Activated CD4-positive, alpha-beta T cell treated with anti-CD3 and anti-CD28 coated beads for 36 hours (primary cell): Measurements from ENCODE around the gene WDR3. TPM values are rescaled to one million over a fixed set of nuclear protein-coding genes. Genes with fewer than 3 reads are reported as not detected.

ENCODE experiments used
- ATAC-seq: fragments of 200-7000 bp; cut with Tn5 transposase; one replicate; pipeline ENCODE4 v1.10.0; 2021; ENCODE audit warnings: mild to moderate bottlenecking, moderate library complexity
- CTCF ChIA-PET: fragments of 350-600 bp; sonication (Branson Sonifier 250); formaldehyde crosslinking; loops from one replicate; lab custom pipeline; 2021; ENCODE audit warnings: antibody characterized with exemption; lab: Charles Lee
- POLR2A ChIA-PET: fragments of 350-600 bp; sonication (Branson Sonifier 250); formaldehyde crosslinking; loops from one replicate; lab custom pipeline; 2021; ENCODE audit warnings: antibody characterized with exemption, inconsistent platforms; lab: Charles Lee
- DNase-seq: peaks from one replicate; pipeline ENCODE4 v3.0.0-alpha.2; 2020
- H3K27ac Mint-ChIP-seq: one replicate; pipeline ENCODE4 v1.8.0; 2021; ENCODE audit warnings: mixed read lengths
- H3K27me3 Mint-ChIP-seq: one replicate; pipeline ENCODE4 v1.8.0; 2021; ENCODE audit warnings: mixed read lengths
- H3K36me3 Mint-ChIP-seq: one replicate; pipeline ENCODE4 v1.8.0; 2021; ENCODE audit warnings: low read depth, mixed read lengths
- H3K4me1 Mint-ChIP-seq: one replicate; pipeline ENCODE4 v1.8.0; 2021; ENCODE audit warnings: mixed read lengths
- H3K4me3 Mint-ChIP-seq: one replicate; pipeline ENCODE4 v1.8.0; 2021; ENCODE audit warnings: mild to moderate bottlenecking, moderate library complexity, mixed read lengths
- H3K9me3 Mint-ChIP-seq: one replicate; pipeline ENCODE4 v1.8.0; 2021; ENCODE audit warnings: low read depth, mixed read lengths
- intact Hi-C, 2 experiments: fragments of 100-400 bp; cut with DNase I in 1 of 2; cut with micrococcal nuclease in 1 of 2; formaldehyde crosslinking; loops; one replicate each; pipeline versions ENCODE4 v1.14.2 to v1.15.1; 2022 to 2024; cut with DNase I, micrococcal nuclease
- total RNA-seq, 2 experiments: library from RNA; stranded (reverse); gene quantifications; one replicate each; pipeline ENCODE4 v1.2.3, GENCODE V29; 2021

WDR3 gene
- total RNA-seq, 2 experiments from 2014 or later = 45.0 to 63.7 TPM

DNA sequence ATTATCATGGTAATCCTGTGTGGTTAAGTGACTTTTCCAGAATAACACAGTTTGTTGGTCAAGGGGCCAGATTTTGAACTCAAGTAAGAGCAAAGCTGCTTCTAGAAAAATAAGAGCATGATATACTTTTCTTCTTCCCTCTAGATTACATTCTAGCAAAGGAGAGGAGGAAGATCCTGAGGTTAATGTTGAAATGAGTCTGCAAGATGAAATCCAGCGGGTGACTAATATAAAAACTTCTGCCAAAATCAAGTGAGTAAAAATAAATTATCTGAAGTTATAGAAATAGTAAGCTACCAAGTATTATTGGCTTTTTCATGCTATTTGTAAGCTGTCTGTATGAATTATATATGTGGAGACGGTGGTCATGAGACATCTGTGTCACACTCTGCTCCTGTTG, 12.8 kb downstream of the WDR3 start:
- peaks cover 70% of the 10 kb centered on the region for H3K36me3 Mint-ChIP-seq
- POLR2A ChIA-PET = no interaction called here

DNA sequence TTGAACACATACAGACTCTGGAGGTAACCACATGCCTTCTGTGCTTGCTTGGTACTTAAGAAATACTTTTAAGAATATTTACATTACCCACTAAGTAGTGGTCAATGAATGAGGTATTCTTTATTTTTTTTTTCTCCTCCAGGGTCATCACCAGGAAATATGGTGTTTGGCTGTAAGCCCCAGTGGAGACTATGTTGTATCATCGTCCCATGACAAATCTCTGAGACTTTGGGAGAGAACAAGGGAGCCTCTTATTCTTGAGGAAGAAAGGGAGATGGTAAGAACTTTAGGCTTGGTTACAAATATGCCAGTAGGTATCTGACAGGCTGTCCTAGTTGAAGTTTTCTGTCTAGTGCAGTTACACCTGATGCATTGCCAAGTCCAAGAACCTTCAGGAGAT, 22.8 kb downstream of the WDR3 start:
- no peak overlapping the region for H3K4me3 Mint-ChIP-seq
- H3K9me3 Mint-ChIP-seq = no peaks in the 10 kb centered on the region
- H3K36me3 Mint-ChIP-seq = peaks cover 65% of the 10 kb centered on the region
- ATAC-seq = no peak
- intact Hi-C loops = no loop called here
- H3K4me1 Mint-ChIP-seq = no peaks in the 10 kb centered on the region
- no peak overlapping the region for H3K27ac Mint-ChIP-seq
- DNase-seq = no peak
- no peaks in the 10 kb centered on the region for H3K27me3 Mint-ChIP-seq
- ChIA-PET POLR2A (no interaction called here), CTCF (interaction anchor here (1.1 kb wide), 1 partner anchor 58 kb away, joined by 3 read pairs; no protein-coding TSS in a partner anchor)

More for the DNA sequence above, 12.8 kb downstream of the WDR3 start:
- no peak overlapping the region for H3K27ac Mint-ChIP-seq
- CTCF ChIA-PET = no interaction called here
- no peaks in the 10 kb centered on the region for H3K27me3 Mint-ChIP-seq
- H3K4me1 Mint-ChIP-seq = no peaks in the 10 kb centered on the region
- DNase-seq = no peak
- H3K9me3 Mint-ChIP-seq = no peaks in the 10 kb centered on the region
- ATAC-seq = no peak
- no peak overlapping the region for H3K4me3 Mint-ChIP-seq
- intact Hi-C loops = no loop called here

DNA sequence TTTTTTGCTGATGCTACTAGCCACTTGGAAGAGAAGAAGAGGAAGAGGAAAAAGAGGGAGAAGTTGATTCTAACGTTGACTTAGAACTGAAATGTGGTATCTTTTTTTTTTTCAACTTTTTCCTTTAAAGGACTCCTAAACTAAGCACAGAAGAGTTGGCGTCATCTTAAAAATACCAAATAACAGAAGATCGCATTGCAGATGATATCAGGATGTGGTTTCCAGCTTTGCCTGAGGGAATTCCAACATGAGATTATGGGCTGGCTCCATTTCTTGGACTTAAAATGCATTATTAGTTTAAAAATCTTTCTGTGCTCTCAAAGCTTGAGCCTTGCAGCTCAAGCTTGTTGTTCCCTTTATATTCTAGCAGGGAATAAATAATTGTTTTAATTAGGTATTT, 29.8 kb downstream of the WDR3 start:
- no peaks in the 10 kb centered on the region for H3K9me3 Mint-ChIP-seq
- peaks cover 57% of the 10 kb centered on the region for H3K36me3 Mint-ChIP-seq
- intact Hi-C loops = no loop called here
- ChIA-PET POLR2A (no interaction called here), CTCF (no interaction called here)
- ATAC-seq = no peak
- H3K27ac Mint-ChIP-seq = no peak overlapping the region
- peaks cover 6% of the 10 kb centered on the region for H3K4me1 Mint-ChIP-seq
- no peaks in the 10 kb centered on the region for H3K27me3 Mint-ChIP-seq
- DNase-seq = no peak
- H3K4me3 Mint-ChIP-seq = no peak overlapping the region

DNA sequence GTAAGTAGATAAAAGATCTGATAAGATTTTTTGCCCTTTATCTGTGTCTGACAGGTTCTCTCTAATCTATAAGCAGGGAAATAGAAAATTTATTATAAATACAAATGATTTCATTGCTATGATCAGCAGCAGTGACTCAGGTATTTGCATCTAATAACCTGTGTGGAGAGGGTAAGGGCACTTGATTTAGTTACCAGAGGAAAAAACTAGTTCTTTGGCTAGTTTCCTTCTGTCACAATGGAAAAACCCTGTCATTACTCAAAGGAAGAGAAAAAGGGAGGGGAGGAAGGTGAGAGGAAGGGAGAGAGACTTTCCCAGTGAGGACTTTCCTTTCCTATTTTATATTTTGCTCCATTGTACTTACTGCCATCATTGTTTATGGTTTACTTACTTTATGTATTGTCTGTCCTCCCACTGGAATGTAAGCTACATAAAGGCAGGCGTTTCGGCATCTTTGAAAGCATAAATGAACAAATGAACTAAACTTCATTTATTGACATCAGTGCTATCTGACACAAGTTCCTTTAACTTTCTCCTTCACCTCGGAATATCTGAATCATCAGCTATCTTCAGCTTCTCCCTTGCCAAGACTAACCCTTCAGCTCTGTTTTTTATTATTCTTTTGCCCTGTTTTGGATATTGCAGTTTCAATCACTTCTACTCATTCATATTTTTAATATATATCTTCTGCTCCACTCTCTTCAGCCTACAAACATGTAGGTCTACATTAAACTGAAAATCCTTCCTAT, 34.9 kb downstream of the WDR3 start:
- Mint-ChIP-seq H3K27ac (peak overlapping the region; percentile 51), H3K4me3 (no peak overlapping the region), H3K27me3 (no peaks in the 10 kb centered on the region), H3K36me3 (peaks cover 29% of the 10 kb centered on the region), H3K4me1 (peaks cover 11% of the 10 kb centered on the region), H3K9me3 (no peaks in the 10 kb centered on the region)
- DNase-seq (no peak), ATAC-seq (peak; percentile 64)
- POLR2A ChIA-PET = interaction anchor here (0.5 kb wide), 1 partner anchor 772 kb away, joined by 3 read pairs; no protein-coding TSS in a partner anchor
- CTCF ChIA-PET = no interaction called here
- intact Hi-C loops = no loop called here

DNA sequence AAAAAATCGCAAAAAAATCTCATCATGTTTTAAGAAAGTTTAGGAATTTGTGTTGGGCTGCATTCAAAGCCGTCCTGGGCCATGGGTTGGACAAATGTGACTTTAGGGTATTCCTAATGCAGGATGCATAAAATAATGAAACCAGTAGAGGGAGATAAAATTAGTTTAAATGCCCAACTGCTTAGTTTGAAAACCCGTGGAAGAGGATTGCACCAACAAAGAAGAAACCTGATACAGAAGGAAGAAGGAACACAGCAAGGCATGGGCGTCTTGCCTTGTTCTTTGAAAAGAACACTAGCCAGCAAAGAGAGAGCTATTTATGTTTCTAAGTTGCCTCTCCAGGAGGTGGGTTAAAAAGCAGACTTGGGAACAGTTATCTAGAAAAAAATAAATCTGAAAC, 37.9 kb downstream of the WDR3 start:
- ATAC-seq = no peak
- Mint-ChIP-seq H3K9me3 (no peaks in the 10 kb centered on the region), H3K4me3 (no peak overlapping the region), H3K4me1 (peaks cover 11% of the 10 kb centered on the region), H3K27ac (no peak overlapping the region), H3K36me3 (peaks cover 12% of the 10 kb centered on the region), H3K27me3 (peaks cover 3% of the 10 kb centered on the region)
- intact Hi-C loops = no loop called here
- no peak for DNase-seq
- POLR2A ChIA-PET = no interaction called here
- CTCF ChIA-PET = interaction anchor here (1.2 kb wide), 1 partner anchor 1041 kb away, joined by 3 read pairs; no protein-coding TSS in a partner anchor

DNA sequence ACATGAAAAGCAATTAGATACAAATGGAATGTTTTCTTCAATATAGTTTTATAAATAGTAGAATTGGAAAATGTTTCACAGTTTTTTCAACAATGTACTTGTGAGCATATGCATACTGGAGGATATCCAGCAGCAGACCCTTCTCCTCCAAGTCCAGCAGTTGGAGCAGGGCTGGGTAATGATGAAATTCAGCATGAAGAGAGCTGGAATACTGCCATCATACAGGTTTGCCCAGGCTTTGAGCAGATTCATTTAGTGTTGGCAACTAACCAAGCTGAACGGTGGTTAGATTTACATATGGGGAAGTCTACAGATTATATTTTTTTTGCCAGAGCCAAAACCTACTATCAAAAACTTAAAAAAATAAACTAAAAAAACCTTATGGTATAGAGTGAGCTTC, 38.3 kb downstream of the WDR3 start:
- ATAC-seq (no peak), DNase-seq (no peak)
- H3K4me3 Mint-ChIP-seq = no peak overlapping the region
- H3K27me3 Mint-ChIP-seq = peaks cover 3% of the 10 kb centered on the region
- intact Hi-C loops = no loop called here
- ChIA-PET CTCF (interaction anchor here (1.2 kb wide), 1 partner anchor 1040 kb away, joined by 3 read pairs; no protein-coding TSS in a partner anchor), POLR2A (no interaction called here)
- peaks cover 11% of the 10 kb centered on the region for H3K4me1 Mint-ChIP-seq
- peaks cover 10% of the 10 kb centered on the region for H3K36me3 Mint-ChIP-seq
- no peak overlapping the region for H3K27ac Mint-ChIP-seq
- H3K9me3 Mint-ChIP-seq = no peaks in the 10 kb centered on the region

DNA sequence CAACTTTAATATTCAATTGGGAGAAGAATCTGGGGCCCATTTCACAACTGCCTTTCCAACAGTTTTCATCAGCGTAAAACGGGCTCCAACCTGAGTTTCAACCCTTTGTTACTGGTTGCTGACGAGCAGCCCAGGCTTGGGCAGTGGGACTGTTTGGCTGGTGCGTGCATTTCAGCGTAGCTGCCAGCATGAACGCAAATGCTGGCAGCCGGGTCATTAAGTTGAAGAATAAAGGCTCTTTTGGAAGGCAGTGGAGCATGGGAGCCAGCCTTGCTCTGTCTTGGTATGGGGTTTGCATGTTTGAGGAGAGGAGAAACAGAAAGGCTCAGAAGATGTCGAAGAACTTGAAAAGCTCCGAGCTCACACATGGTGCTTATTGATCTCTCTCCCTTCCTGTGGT, 40.7 kb downstream of the WDR3 start:
- H3K27ac Mint-ChIP-seq = no peak overlapping the region
- ATAC-seq = no peak
- H3K27me3 Mint-ChIP-seq = peaks cover 7% of the 10 kb centered on the region
- CTCF ChIA-PET = no interaction called here
- POLR2A ChIA-PET = no interaction called here
- no peaks in the 10 kb centered on the region for H3K9me3 Mint-ChIP-seq
- H3K36me3 Mint-ChIP-seq = peaks cover 3% of the 10 kb centered on the region
- H3K4me3 Mint-ChIP-seq = no peak overlapping the region
- DNase-seq = no peak
- H3K4me1 Mint-ChIP-seq = no peaks in the 10 kb centered on the region
- intact Hi-C loops = no loop called here

DNA sequence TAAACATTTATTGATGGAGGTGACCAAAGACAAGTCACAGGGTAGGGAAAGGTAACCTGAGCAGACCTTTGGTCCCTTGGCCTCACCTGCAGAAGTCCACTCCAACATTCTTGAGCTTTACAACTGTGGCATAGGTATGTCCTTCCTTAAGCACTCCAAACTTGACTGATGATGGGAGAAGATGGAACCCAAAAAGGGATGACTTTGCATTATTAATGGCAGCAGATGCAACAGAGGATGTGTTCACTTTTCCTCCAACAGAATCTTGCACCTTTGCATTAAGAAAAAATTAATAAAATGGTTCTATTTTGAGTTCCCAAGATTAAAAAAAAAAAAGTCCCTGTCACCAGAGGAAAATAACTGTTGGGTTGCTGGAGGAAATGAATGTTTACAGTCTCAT, 42.2 kb downstream of the WDR3 start:
- H3K36me3 Mint-ChIP-seq = no peaks in the 10 kb centered on the region
- H3K9me3 Mint-ChIP-seq = no peaks in the 10 kb centered on the region
- peaks cover 7% of the 10 kb centered on the region for H3K27me3 Mint-ChIP-seq
- DNase-seq (no peak), ATAC-seq (no peak)
- no peaks in the 10 kb centered on the region for H3K4me1 Mint-ChIP-seq
- no peak overlapping the region for H3K27ac Mint-ChIP-seq
- POLR2A ChIA-PET = no interaction called here
- H3K4me3 Mint-ChIP-seq = no peak overlapping the region
- intact Hi-C loops = no loop called here
- CTCF ChIA-PET = no interaction called here

DNA sequence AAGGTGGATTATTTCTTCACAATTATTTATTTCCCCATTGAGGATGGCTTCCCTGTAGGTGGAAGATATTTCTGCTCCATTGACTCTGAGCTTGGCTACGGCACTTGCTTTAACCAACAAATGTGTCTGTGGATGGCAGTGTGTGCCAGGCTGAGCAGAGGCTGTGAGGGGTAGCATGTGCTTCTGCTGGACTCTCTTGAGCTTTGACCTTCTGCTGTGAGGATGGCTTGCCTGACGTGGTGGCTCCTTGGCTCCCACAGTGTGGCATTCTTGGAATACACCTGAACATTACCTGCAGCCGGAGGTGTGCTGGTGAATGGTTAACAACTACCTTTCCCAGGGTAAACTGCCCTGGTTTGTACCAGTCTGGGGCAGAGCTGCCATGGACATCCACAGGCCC, 46.8 kb downstream of the WDR3 start:
- ATAC-seq (no peak), DNase-seq (no peak)
- Mint-ChIP-seq H3K4me1 (no peaks in the 10 kb centered on the region), H3K27me3 (peaks cover 7% of the 10 kb centered on the region), H3K4me3 (no peak overlapping the region), H3K27ac (no peak overlapping the region), H3K36me3 (no peaks in the 10 kb centered on the region), H3K9me3 (no peaks in the 10 kb centered on the region)
- intact Hi-C loops = no loop called here
- ChIA-PET POLR2A (no interaction called here), CTCF (interaction anchor here (1.1 kb wide), 1 partner anchor 8 kb away, joined by 4 read pairs; no protein-coding TSS in a partner anchor)

DNA sequence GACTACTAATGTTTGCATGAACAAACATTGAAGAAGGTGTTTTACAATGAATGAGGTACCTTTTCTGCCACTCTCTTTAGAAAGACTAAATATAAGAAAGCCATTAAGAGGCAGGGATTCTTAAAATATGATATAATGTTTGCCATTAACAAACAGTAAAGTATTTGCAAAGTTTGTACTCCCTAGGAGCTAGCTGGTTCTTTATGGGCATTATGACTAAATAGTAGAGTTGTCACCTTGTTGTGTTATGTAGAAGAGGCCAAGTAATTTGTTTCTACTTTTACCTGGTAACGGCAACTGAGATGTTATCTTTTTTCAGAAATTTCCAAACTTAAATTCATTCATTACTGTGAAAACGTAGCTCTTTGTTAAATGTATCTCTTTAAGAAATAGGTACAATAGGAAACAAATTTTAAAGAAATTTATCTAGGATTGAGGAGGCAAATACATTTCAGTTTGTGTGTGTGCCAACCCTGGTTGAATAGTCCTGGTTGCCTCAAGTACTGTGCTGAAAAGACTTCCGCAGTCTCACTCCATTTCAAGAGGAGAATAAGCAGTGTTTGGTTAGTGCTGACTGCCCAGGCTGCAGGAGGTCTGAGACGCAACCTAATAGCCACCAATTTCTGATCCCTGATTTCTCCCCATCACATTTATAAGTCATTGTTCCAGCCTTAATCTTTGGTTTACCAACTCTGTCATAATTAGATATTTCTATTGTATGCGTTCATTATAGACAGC, 52.1 kb downstream of the WDR3 start:
- ChIA-PET POLR2A (no interaction called here), CTCF (interaction anchor here (1.0 kb wide), 1 partner anchor 24 kb away, joined by 3 read pairs; no protein-coding TSS in a partner anchor)

DNA sequence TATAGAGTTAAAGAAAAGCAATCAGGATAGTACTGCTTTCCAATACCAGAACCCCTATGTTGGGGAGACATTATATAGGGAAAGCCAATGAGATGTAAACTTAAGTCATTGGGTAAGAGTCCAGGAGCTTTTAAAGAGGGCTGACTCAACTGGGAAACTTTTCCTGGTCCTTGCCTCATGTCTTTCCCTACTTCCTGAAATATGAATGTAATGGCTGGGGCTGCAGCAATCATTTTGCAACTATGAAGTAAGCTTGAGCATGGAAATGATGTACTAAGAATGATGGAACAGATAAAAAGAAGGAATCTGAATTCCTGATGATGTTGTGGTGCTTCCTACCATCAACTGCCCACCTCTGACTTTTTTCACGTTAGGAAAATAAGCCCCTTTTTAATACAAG, 55.7 kb downstream of the WDR3 start:
- no peaks in the 10 kb centered on the region for H3K9me3 Mint-ChIP-seq
- DNase-seq = no peak
- H3K36me3 Mint-ChIP-seq = no peaks in the 10 kb centered on the region
- H3K27ac Mint-ChIP-seq = no peak overlapping the region
- no peaks in the 10 kb centered on the region for H3K4me1 Mint-ChIP-seq
- intact Hi-C loops = no loop called here
- no peak for ATAC-seq
- POLR2A ChIA-PET = no interaction called here
- no peak overlapping the region for H3K4me3 Mint-ChIP-seq
- CTCF ChIA-PET = interaction anchor here (0.6 kb wide), 1 partner anchor 1342 kb away, joined by 3 read pairs; no protein-coding TSS in a partner anchor
- peaks cover 26% of the 10 kb centered on the region for H3K27me3 Mint-ChIP-seq

More for the DNA sequence above, 52.1 kb downstream of the WDR3 start:
- peaks cover 22% of the 10 kb centered on the region for H3K27me3 Mint-ChIP-seq
- no peak overlapping the region for H3K27ac Mint-ChIP-seq
- ATAC-seq = no peak
- intact Hi-C loops = no loop called here
- H3K9me3 Mint-ChIP-seq = no peaks in the 10 kb centered on the region
- DNase-seq = no peak
- H3K4me3 Mint-ChIP-seq = no peak overlapping the region
- no peaks in the 10 kb centered on the region for H3K36me3 Mint-ChIP-seq
- no peaks in the 10 kb centered on the region for H3K4me1 Mint-ChIP-seq
